OCI-LY7 (cell line): Measurements from ENCODE around the gene MACROD2.

Experiments used
- EZH2phosphoT487 ChIP-seq: fragments of 200-600 bp; sonication (generic); IDR thresholded peaks from 2 replicates; pipeline ENCODE4 v1.6.1; 2018; ENCODE audit warnings: low read depth, borderline replicate concordance, mild to moderate bottlenecking, mixed run types, antibody characterized with exemption, low read length, moderate library complexity, mixed read lengths
- TF ChIP-seq, protein P1 (sequence below): fragments of 200-600 bp; sonication (generic); conservative IDR thresholded peaks from 2 replicates; pipeline ENCODE4 v1.5.1; 2014; ENCODE audit warnings: mild to moderate bottlenecking, antibody characterized with exemption, low read length, moderate library complexity, mixed read lengths

DNA sequence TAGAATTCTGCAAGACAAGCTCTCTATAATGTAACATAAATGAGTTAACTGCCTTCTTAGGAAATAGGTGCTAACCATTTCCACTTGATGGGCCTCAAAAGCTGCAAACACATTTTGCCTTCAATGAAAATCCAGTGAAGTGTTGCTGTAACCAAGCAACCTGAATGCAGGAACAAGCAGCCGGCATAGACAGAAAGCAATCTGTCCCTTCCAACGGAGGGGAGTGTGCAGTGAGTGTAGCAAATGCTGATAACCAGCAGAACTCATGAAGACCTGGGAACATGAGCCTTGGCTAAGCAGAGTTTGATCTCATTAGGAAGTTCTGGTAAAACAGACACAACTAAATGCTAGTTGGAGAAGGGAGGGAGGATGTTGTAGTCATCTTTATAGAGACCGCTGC is 1880.1 kb downstream of the MACROD2 start:
- TF ChIP-seq EZH2phosphoT487, result no peak
- TF ChIP-seq, protein P1, sequence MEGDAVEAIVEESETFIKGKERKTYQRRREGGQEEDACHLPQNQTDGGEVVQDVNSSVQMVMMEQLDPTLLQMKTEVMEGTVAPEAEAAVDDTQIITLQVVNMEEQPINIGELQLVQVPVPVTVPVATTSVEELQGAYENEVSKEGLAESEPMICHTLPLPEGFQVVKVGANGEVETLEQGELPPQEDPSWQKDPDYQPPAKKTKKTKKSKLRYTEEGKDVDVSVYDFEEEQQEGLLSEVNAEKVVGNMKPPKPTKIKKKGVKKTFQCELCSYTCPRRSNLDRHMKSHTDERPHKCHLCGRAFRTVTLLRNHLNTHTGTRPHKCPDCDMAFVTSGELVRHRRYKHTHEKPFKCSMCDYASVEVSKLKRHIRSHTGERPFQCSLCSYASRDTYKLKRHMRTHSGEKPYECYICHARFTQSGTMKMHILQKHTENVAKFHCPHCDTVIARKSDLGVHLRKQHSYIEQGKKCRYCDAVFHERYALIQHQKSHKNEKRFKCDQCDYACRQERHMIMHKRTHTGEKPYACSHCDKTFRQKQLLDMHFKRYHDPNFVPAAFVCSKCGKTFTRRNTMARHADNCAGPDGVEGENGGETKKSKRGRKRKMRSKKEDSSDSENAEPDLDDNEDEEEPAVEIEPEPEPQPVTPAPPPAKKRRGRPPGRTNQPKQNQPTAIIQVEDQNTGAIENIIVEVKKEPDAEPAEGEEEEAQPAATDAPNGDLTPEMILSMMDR, result no peak
